Tibial nerve (tissue), 4 donors: ENCODE results near the gene ENDOG. TPM values are rescaled to one million over a fixed set of nuclear protein-coding genes. Genes with fewer than 3 reads are reported as not detected.

Source experiments
- DNase-seq, 2 donors: peaks; one replicate each; pipeline ENCODE4 v3.0.0-alpha.2; 2019; ENCODE audit warnings: low spot score in 2 of 2
- H3K27ac ChIP-seq, 4 donors: fragments of 200-600 bp; sonication (generic) in 3 of 4; one replicate each; pipeline ENCODE4 v1.5.1; 2017 to 2019; ENCODE audit warnings: mild to moderate bottlenecking in 1 of 4
- H3K27me3 ChIP-seq, 2 donors: fragments of 200-600 bp; sonication (generic) in 1 of 2; one replicate each; pipeline versions ENCODE4 v1.5.1 to v1.6.0; 2017 to 2019
- H3K36me3 ChIP-seq, 3 donors: fragments of 200-600 bp; sonication (generic); one replicate each; pipeline ENCODE4 v1.5.1; 2018 to 2019
- H3K4me1 ChIP-seq, 4 donors: fragments of 200-600 bp; sonication (generic) in 3 of 4; one replicate each; pipeline ENCODE4 v1.5.1; 2017 to 2019
- H3K4me3 ChIP-seq, 4 donors: fragments of 200-600 bp; sonication (generic) in 3 of 4; one replicate each; pipeline ENCODE4 v1.5.1; 2017 to 2019; ENCODE audit warnings: mild to moderate bottlenecking in 1 of 4, moderate library complexity in 1 of 4
- H3K9me3 ChIP-seq, 4 donors: fragments of 200-600 bp; sonication (generic) in 3 of 4; one replicate each; pipeline ENCODE4 v1.5.1; 2017 to 2019
- CTCF ChIP-seq, 5 experiments: fragments of 200-600 bp in 3 of 5; fragments of 450-650 bp in 2 of 5; sonication (generic) in 3 of 5; IDR thresholded peaks; one replicate each; pipeline ENCODE4 v1.5.1; 2016 to 2019; ENCODE audit warnings: antibody characterized with exemption in 5 of 5, mild to moderate bottlenecking in 3 of 5, moderate library complexity in 2 of 5
- EP300 ChIP-seq, 2 donors: sonication (generic); formaldehyde crosslinking; IDR thresholded peaks; one replicate each; pipeline ENCODE4 v1.6.1; 2017; ENCODE audit warnings: antibody characterized with exemption in 2 of 2, mild to moderate bottlenecking in 1 of 2
- POLR2A ChIP-seq, 2 donors: fragments of 450-650 bp; IDR thresholded peaks; one replicate each; pipeline ENCODE4 v1.6.1; 2017; ENCODE audit warnings: antibody characterized with exemption in 2 of 2, mild to moderate bottlenecking in 2 of 2, moderate library complexity in 2 of 2
- WGBS, 2 donors: methylation state at CpG; one replicate each; pipeline ENCODE4 v1.1.5; 2018; 5-methylcytosine and 5-hydroxymethylcytosine counted together
- total RNA-seq, 4 donors: library from RNA; depleted of rRNA; stranded (reverse); fragments of >200 nt; gene quantifications; one replicate each; pipeline ENCODE4 v1.1.0, GENCODE V29; 2016

The ENDOG gene
- 10 to 100 TPM; 22.8 to 53.1 (median 48.8) TPM for total RNA-seq

DNA sequence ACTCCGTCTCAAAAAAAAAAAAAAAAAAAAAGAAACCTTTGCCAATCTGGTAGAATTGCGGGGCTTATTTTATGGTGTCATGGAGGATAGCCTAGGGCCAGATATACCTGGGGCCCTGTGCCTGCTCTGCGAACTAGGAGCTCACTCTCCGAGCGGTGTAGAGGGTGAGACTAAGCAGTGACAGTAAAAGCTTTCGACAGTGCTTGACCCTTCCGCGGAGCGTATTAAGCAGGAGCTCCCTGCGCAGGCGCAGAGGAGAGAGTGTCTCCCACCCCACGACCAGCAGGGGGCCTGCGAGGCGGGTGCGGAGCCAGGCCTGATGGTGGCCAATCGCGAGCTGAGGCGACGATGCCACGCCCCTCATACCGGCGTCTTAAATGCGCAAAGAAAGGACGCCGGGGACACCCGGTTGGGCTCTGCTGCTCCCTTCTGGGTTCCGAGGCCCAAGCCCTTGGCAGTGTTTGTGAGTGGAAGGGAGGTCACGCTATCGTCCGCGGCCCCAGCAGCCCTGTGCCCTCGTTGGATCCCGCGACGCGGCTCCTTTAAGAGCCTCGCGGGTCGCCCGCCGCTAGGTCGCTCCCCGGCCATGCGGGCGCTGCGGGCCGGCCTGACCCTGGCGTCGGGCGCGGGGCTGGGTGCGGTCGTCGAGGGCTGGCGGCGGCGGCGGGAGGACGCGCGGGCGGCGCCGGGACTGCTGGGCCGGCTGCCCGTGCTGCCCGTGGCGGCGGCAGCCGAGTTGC, at the start of gene ENDOG:
TSS of gene ENDOG (plus strand) at position 402 of the 740 bp plus-strand sequence. CDS start at position 587, 185 bp downstream.
- Histone ChIP-seq H3K4me3 (peak within 1 kb of the TSS; percentile 51 to 87 (median 66)), H3K9me3 (no peaks in the 10 kb centered on the region), H3K4me1 (peaks cover 0 to 15% (median 11%) of the 10 kb centered on the region in 4 donors), H3K36me3 (peaks cover 0 to 27% (median 0%) of the 10 kb centered on the region in 3 donors), H3K27ac (peak within 1 kb of the TSS; percentile 46 to 90 (median 84)), H3K27me3 (no peaks in the 10 kb centered on the region)
- TF ChIP-seq EP300 (IDR thresholded peaks at IDR 0.05) (peak; percentile 91 to 96), CTCF (IDR thresholded peaks at IDR 0.05) (peak; percentile 95 to 99 (median 98)), POLR2A (IDR thresholded peaks at IDR 0.05) (peak; percentile 58 to 94)
- peak; percentile 95 to 96 for DNase-seq
- WGBS, 2 donors = 0% methylated on average over 12 to 57 of the region's 70 CpGs

DNA sequence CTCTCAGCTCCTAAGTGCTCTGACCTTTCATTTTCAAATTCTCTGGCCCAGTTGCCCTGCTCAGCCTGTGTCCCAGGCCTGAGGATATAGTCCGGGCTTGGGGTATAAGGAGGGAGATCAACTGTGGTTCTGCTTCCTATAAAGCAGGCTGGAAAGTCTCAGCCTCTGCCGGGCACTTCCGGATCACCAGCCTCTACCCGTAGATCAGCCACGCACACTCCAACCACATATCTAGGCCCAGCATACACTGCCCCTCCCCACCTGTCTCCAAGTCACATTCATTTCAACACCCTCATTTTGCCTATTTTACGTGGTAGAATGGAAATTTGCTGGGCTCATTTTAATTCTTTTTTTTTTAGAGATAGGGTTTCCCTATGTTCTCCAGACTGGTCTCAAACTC, 49.7 kb upstream of the ENDOG start:
- Histone ChIP-seq H3K27me3 (no peaks in the 10 kb centered on the region), H3K36me3 (peaks cover 0 to 33% (median 0%) of the 10 kb centered on the region in 3 donors), H3K4me3 (no peak overlapping the region), H3K27ac (no peak overlapping the region), H3K9me3 (no peaks in the 10 kb centered on the region), H3K4me1 (peaks cover 0 to 28% (median 11%) of the 10 kb centered on the region in 4 donors)
- TF ChIP-seq CTCF (IDR thresholded peaks at IDR 0.05) = no peak
- 80 to 85% methylated on average over 6 of the region's 6 CpGs for WGBS, 2 donors
- DNase-seq = no peak

DNA sequence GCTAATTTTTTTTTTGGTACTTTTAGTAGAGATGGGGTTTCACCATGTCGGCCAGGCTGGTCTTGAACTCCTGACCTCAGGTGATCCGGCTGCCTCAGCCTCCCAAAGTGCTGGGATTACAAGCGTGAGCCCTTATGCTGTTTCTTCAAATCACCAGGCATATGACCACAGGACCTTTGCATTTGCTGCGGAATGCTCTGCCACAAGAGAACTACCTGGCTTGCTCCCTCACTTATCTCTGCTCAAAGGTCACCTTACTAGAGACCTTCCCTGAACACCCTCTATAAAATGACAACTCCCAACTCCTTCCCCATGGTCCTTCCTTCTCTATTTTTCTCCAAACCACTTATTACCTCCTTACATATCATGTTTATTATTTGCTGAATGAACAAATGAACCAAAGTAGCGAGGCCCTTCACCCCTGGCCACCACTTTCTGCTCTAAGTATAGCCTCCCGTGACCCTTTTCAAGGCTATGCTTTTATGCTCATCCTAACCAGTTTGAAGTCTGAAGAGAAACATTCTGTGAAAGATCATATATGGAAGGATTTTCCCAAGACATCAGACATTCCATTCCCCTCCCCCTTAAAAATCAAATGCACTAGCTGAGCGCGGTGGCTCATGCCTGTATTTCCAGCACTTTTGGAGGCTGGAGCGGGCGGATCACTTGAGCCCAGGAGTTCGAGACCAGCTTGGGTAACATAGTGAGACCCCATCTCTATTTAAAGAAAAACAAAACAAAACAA, 47.8 kb upstream of the ENDOG start:
- DNase-seq = no peak
- H3K4me3 ChIP-seq = peak overlapping the region; percentile 72 to 95 (median 88)
- H3K9me3 ChIP-seq = no peaks in the 10 kb centered on the region
- no peaks in the 10 kb centered on the region for H3K27me3 ChIP-seq
- peak overlapping the region in 3 of 4 donors; percentile 92 to 96 (median 94) for H3K27ac ChIP-seq
- no peak for TF ChIP-seq POLR2A (IDR thresholded peaks at IDR 0.05)
- 66 to 75% methylated on average over 11 of the region's 11 CpGs for WGBS, 2 donors
- H3K36me3 ChIP-seq = peaks cover 0 to 18% (median 0%) of the 10 kb centered on the region in 3 donors
- peaks cover 0 to 28% (median 11%) of the 10 kb centered on the region in 4 donors for H3K4me1 ChIP-seq

DNA sequence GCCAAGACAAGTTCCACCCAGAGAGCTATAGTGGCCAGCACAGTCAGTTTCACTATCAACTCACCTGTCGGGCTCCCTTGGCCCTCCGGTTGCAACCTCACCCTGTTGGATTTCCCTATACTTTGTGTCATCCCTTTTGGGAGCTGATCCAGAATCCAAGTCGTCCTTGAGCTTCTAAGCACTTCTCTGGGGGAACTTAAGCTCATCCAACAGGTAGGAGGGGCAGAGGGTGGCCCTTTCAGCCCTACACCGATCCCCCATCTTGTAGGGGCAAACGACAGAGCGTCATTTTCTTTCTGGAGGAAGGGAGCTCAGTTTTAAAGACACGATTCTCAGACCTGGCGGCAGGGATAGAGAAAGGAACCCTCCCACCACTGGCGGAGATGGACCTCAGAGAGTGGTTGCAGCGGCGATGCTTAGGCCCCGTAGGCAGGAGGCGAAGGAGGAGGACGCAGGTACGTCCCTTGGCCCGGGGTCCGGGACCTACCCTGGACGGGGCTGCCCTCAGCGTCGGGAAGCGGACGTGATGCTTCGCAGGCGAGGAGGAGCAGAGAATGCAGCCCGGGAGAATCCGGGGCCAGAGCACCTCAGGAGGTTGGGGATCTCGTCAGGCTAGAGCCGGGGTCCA, 47.1 kb upstream of the ENDOG start:
- WGBS, 2 donors = 0 to 3% methylated on average over 9 to 21 of the region's 28 CpGs
- H3K4me1 ChIP-seq = peaks cover 0 to 28% (median 11%) of the 10 kb centered on the region in 4 donors
- DNase-seq = no peak
- H3K4me3 ChIP-seq = peak overlapping the region; percentile 72 to 95 (median 88)
- H3K27ac ChIP-seq = peak overlapping the region; percentile 92 to 96 (median 95)
- H3K36me3 ChIP-seq = peaks cover 0 to 11% (median 0%) of the 10 kb centered on the region in 3 donors
- H3K27me3 ChIP-seq = no peaks in the 10 kb centered on the region
- no peak for TF ChIP-seq EP300 (IDR thresholded peaks at IDR 0.05)
- TF ChIP-seq POLR2A (IDR thresholded peaks at IDR 0.05) = no peak
- TF ChIP-seq CTCF (IDR thresholded peaks at IDR 0.05) = no peak
- H3K9me3 ChIP-seq = peaks cover 0 to 6% (median 0%) of the 10 kb centered on the region in 4 donors

GRCh38 chr9:128771745-128772519, 46.4 kb upstream of the ENDOG start, which contains the start of gene ZER1:
Gene ZER1, minus strand, starts transcription at chr9:128771927. Its CDS starts 16,362 bp downstream, at chr9:128755565.
- peak; percentile 88 to 90 for DNase-seq
- peaks cover 0 to 8% (median 0%) of the 10 kb centered on the region in 4 donors for H3K9me3 ChIP-seq
- WGBS, 2 donors = 1 to 2% methylated on average over 32 to 43 of the region's 72 CpGs
- H3K27ac ChIP-seq = peak within 1 kb of the TSS; percentile 92 to 96 (median 95)
- H3K27me3 ChIP-seq = no peaks in the 10 kb centered on the region
- peak; percentile 93 to 94 for TF ChIP-seq EP300 (IDR thresholded peaks at IDR 0.05)
- TF ChIP-seq CTCF (IDR thresholded peaks at IDR 0.05) = peak in 2 of 5 experiments; percentile 42 to 55
- peak; percentile 67 to 75 for TF ChIP-seq POLR2A (IDR thresholded peaks at IDR 0.05)
- H3K4me3 ChIP-seq = peak within 1 kb of the TSS; percentile 72 to 95 (median 88)
- H3K36me3 ChIP-seq = peaks cover 0 to 10% (median 0%) of the 10 kb centered on the region in 3 donors
- peaks cover 0 to 28% (median 11%) of the 10 kb centered on the region in 4 donors for H3K4me1 ChIP-seq
